B cell (primary cell): Measurements from ENCODE around the gene PSAP. TPM values are rescaled to one million over a fixed set of nuclear protein-coding genes. Genes with fewer than 3 reads are reported as not detected.

Source experiments
- ATAC-seq: fragments of 200-7000 bp; cut with Tn5 transposase; one replicate; pipeline ENCODE4 v1.10.0; 2021; ENCODE audit warnings: low read depth, mild to moderate bottlenecking, moderate number of reproducible peaks, moderate library complexity
- CTCF ChIA-PET: fragments of 350-600 bp; sonication (Branson Sonifier 250); formaldehyde crosslinking; loops from one replicate; lab custom pipeline; 2021; ENCODE audit warnings: antibody characterized with exemption, inconsistent platforms; lab: Charles Lee
- POLR2A ChIA-PET: fragments of 350-600 bp; sonication (Branson Sonifier 250); formaldehyde crosslinking; loops from one replicate; lab custom pipeline; 2021; ENCODE audit warnings: antibody characterized with exemption; lab: Charles Lee
- DNase-seq: peaks from one replicate; pipeline ENCODE4 v3.0.0; 2013
- H2AFZ ChIP-seq: 2 replicates; pipeline ENCODE4 v1.6.1; 2012; ENCODE audit warnings: mild to moderate bottlenecking, low read depth, low read length; ENCODE audit not compliant: insufficient read depth, poor library complexity, severe bottlenecking
- H3K27ac ChIP-seq, 2 donors: 1 replicate in 1 of 2; 2 replicates in 1 of 2; pipeline ENCODE4 v1.5.1; 2012 to 2013; ENCODE audit warnings: low read length in 2 of 2, mild to moderate bottlenecking in 2 of 2, moderate library complexity in 1 of 2
- H3K27me3 ChIP-seq, 4 experiments: fragments of 200-600 bp in 1 of 4; sonication (generic) in 1 of 4; replicated peaks in 1 of 4; 1 replicate in 2 of 4; 2 replicates in 2 of 4; pipeline versions ENCODE4 v1.6.1 to v1.7.0; 2013 to 2016; ENCODE audit warnings: low read length in 3 of 4, mild to moderate bottlenecking in 2 of 4, mixed read lengths in 1 of 4, moderate library complexity in 1 of 4; ENCODE audit not compliant: insufficient read depth in 4 of 4, control insufficient read depth in 3 of 4; ENCODE audit errors: control extremely low read depth in 1 of 4
- H3K36me3 ChIP-seq, 2 experiments: replicated peaks in 1 of 2; 1 replicate in 1 of 2; 2 replicates in 1 of 2; pipeline versions ENCODE4 v1.6.1 to v1.7.1; 2013; ENCODE audit warnings: low read length in 1 of 2; ENCODE audit not compliant: insufficient read depth in 2 of 2, control insufficient read depth in 1 of 2; ENCODE audit errors: control extremely low read depth in 1 of 2, extremely low read depth in 1 of 2
- H3K4me1 ChIP-seq, 2 donors: fragments of 200-600 bp in 1 of 2; sonication (generic) in 1 of 2; 1 replicate in 1 of 2; 2 replicates in 1 of 2; pipeline versions ENCODE4 v1.5.1 to v1.6.1; 2013 to 2017; ENCODE audit warnings: low read length in 2 of 2; ENCODE audit not compliant: control insufficient read depth in 2 of 2, insufficient read depth in 2 of 2
- H3K4me2 ChIP-seq: replicated peaks from 2 replicates; pipeline ENCODE3; 2012; ENCODE audit warnings: mild to moderate bottlenecking, low read depth, low read length; ENCODE audit not compliant: poor library complexity, severe bottlenecking
- H3K4me3 ChIP-seq, 5 experiments: fragments of 200-600 bp in 1 of 5; sonication (generic) in 1 of 5; 1 replicate in 3 of 5; 2 replicates in 2 of 5; pipeline versions ENCODE4 v1.5.1 to v1.7.0; 2011 to 2016; ENCODE audit warnings: low read length in 4 of 5, mild to moderate bottlenecking in 4 of 5, low read depth in 2 of 5, control low read depth in 1 of 5, moderate library complexity in 1 of 5; ENCODE audit not compliant: insufficient read depth in 1 of 5; ENCODE audit errors: control extremely low read depth in 1 of 5, extremely low read depth in 1 of 5
- H3K79me2 ChIP-seq: fragments of 200-600 bp; sonication (generic); one replicate; pipeline ENCODE4 v1.6.0; 2016; ENCODE audit warnings: low read length; ENCODE audit not compliant: control insufficient read depth, insufficient read depth
- H3K9ac ChIP-seq: fragments of 200-600 bp; sonication (generic); 2 replicates; pipeline ENCODE4 v1.6.1; 2017; ENCODE audit warnings: mild to moderate bottlenecking, low read length, moderate library complexity
- H3K9me3 ChIP-seq, 3 donors: one replicate each; pipeline versions ENCODE4 v1.6.1 to v1.7.1; 2013; ENCODE audit warnings: low read length in 2 of 3; ENCODE audit not compliant: control insufficient read depth in 2 of 3, insufficient read depth in 1 of 3; ENCODE audit errors: control extremely low read depth in 1 of 3
- H4K20me1 ChIP-seq: 2 replicates; pipeline ENCODE4 v1.6.0; 2012; ENCODE audit warnings: mild to moderate bottlenecking, low read length; ENCODE audit not compliant: insufficient read depth, control insufficient read depth, poor library complexity, severe bottlenecking
- H3K27ac Mint-ChIP-seq: one replicate; pipeline ENCODE4 v1.8.0; 2021; ENCODE audit warnings: mixed read lengths
- H3K27me3 Mint-ChIP-seq: one replicate; pipeline ENCODE4 v1.8.0; 2021; ENCODE audit warnings: mixed read lengths
- H3K4me1 Mint-ChIP-seq: one replicate; pipeline ENCODE4 v1.8.0; 2021; ENCODE audit warnings: mixed read lengths
- H3K4me3 Mint-ChIP-seq: one replicate; pipeline ENCODE4 v1.8.0; 2021; ENCODE audit warnings: mixed read lengths
- H3K9me3 Mint-ChIP-seq: one replicate; pipeline ENCODE4 v1.8.0; 2022; ENCODE audit warnings: mixed read lengths; ENCODE audit not compliant: insufficient read depth
- EZH2 ChIP-seq: IDR thresholded peaks from 2 replicates; pipeline ENCODE4 v1.6.1; 2012; ENCODE audit warnings: borderline replicate concordance, low read depth, mild to moderate bottlenecking, moderate library complexity, low read length; ENCODE audit not compliant: insufficient read depth, poor library complexity, severe bottlenecking
- whole genome bisulfite sequencing: methylation state at CpG from one replicate; pipeline ENCODE4 v1.1.5; 2013; ENCODE audit warnings: missing lambda C conversion rate; ENCODE audit not compliant: insufficient coverage; 5-methylcytosine and 5-hydroxymethylcytosine counted together
- intact Hi-C: fragments of 100-400 bp; cut with micrococcal nuclease; formaldehyde crosslinking; loops from one replicate; pipeline ENCODE4 v1.10.0; 2022
- polyA plus RNA-seq: library from polyadenylated mRNA; depleted of rRNA; stranded (reverse); fragments of >200 nt; gene quantifications from 2 replicates; pipeline ENCODE4 v1.2.3, GENCODE V29; 2012
- total RNA-seq, 2 donors: library from RNA; stranded (reverse); fragments of 120-200 nt in 1 of 2; gene quantifications; 1 replicate in 1 of 2; 2 replicates in 1 of 2; pipeline versions ENCODE4 v1.2.3 to v1.2.4, GENCODE V29; 2013 to 2022
- TF ChIP-seq, protein P1 (sequence below): fragments of 200-600 bp; IDR thresholded peaks from one replicate; pipeline ENCODE4 v1.8.0; 2022; ENCODE audit warnings: antibody characterized with exemption, mild to moderate bottlenecking

PSAP gene
- total and polyA plus RNA-seq, 2 donors (not counting 1 experiment from before 2014, with no cell fraction given): 206 to 509 TPM

DNA sequence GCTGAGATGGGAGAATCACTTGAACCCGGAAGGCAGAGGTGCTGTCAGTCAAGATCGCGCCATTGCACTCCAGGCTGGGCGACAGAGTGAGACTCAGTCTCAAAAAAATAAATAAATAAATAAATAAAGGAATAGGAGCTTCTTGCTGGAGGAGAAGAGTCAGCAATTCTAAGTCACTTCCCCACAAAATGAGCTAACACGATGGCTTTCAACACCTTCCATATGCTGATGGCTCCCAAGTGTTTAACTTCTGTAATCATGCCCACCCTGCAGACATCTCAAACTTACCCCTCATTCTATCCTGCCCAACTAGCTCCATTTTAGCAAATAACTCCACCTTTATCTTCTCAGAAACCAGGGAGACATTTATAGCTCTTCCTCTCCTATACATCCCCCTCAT, 21.2 kb downstream of the PSAP start:
- Histone ChIP-seq H3K9me3 (no peaks in the 10 kb centered on the region), H4K20me1 (peaks cover 46% of the 10 kb centered on the region), H3K9ac (no peak overlapping the region), H3K4me1 (peaks cover 28 to 32% of the 10 kb centered on the region in 2 donors), H3K36me3 (peaks cover 5 to 75% of the 10 kb centered on the region in 2 experiments), H3K4me2 (no peak overlapping the region), H2AFZ (no peak overlapping the region), H3K4me3 (no peak overlapping the region), H3K27me3 (no peaks in the 10 kb centered on the region), H3K79me2 (peaks cover 44% of the 10 kb centered on the region), H3K27ac (no peak overlapping the region)
- Mint-ChIP-seq H3K4me1 (peaks cover 38% of the 10 kb centered on the region), H3K9me3 (no peaks in the 10 kb centered on the region), H3K27me3 (no peaks in the 10 kb centered on the region), H3K4me3 (no peak overlapping the region), H3K27ac (no peak overlapping the region)
- intact Hi-C loops: loop anchor here (10.0 kb wide), 1 partner anchor 1335 kb away; no protein-coding TSS in a partner anchor
- no peak for ATAC-seq
- POLR2A ChIA-PET: interaction anchor here (0.6 kb wide), 1 partner anchor 893 kb away, joined by 3 read pairs; no protein-coding TSS in a partner anchor
- no peak for TF ChIP-seq EZH2
- TF ChIP-seq, protein P1, sequence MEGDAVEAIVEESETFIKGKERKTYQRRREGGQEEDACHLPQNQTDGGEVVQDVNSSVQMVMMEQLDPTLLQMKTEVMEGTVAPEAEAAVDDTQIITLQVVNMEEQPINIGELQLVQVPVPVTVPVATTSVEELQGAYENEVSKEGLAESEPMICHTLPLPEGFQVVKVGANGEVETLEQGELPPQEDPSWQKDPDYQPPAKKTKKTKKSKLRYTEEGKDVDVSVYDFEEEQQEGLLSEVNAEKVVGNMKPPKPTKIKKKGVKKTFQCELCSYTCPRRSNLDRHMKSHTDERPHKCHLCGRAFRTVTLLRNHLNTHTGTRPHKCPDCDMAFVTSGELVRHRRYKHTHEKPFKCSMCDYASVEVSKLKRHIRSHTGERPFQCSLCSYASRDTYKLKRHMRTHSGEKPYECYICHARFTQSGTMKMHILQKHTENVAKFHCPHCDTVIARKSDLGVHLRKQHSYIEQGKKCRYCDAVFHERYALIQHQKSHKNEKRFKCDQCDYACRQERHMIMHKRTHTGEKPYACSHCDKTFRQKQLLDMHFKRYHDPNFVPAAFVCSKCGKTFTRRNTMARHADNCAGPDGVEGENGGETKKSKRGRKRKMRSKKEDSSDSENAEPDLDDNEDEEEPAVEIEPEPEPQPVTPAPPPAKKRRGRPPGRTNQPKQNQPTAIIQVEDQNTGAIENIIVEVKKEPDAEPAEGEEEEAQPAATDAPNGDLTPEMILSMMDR: no peak
- WGBS: 100% methylated on average over 1 of the region's 5 CpGs
- no peak for DNase-seq
- CTCF ChIA-PET: interaction anchor here (0.7 to 2.3 kb wide), 7 partner anchors 11 to 122 kb away, joined by 3 to 19 read pairs (median 3); partner anchors contain the start of gene VSIR

DNA sequence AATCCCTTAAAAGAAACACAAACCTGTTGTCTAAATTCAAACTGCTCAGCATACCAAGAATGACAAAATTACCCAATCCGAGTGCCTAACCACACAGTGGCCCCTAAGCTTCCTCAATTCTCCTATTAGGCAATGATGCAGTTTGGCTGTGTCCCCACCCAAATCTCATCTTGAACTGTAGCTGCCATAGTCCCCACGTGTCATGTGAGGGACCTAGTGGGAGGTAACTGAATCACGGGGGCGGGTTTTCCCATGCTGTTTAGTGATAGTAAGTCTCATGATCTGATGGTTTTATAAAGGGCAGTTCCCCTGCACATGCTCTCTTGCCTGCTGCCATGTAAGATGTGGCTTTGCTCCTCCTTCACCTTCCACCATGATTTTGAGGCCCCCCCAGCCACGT, 21.9 kb downstream of the PSAP start:
- TF ChIP-seq EZH2: no peak
- TF ChIP-seq, protein P1: no peak
- WGBS: 92% methylated on average over 2 of the region's 5 CpGs
- ChIA-PET CTCF (interaction anchor here (0.7 to 2.3 kb wide), 3 partner anchors 67 to 121 kb away, joined by 3 to 19 read pairs (median 7); no protein-coding TSS in a partner anchor), POLR2A (no interaction called here)
- H3K36me3 ChIP-seq: peaks cover 7 to 82% of the 10 kb centered on the region in 2 experiments
- Mint-ChIP-seq H3K9me3 (no peaks in the 10 kb centered on the region), H3K4me3 (no peak overlapping the region), H3K27ac (peak overlapping the region; percentile 55), H3K27me3 (no peaks in the 10 kb centered on the region), H3K4me1 (peaks cover 32% of the 10 kb centered on the region)
- H3K4me3 ChIP-seq: no peak overlapping the region
- H4K20me1 ChIP-seq: peaks cover 41% of the 10 kb centered on the region
- H3K9ac ChIP-seq: no peak overlapping the region
- intact Hi-C loops: no loop called here
- peaks cover 21 to 25% of the 10 kb centered on the region in 2 donors for H3K4me1 ChIP-seq
- no peak overlapping the region for H3K4me2 ChIP-seq
- no peaks in the 10 kb centered on the region for H3K27me3 ChIP-seq
- H3K27ac ChIP-seq: no peak overlapping the region
- no peak for DNase-seq
- no peak for ATAC-seq
- no peaks in the 10 kb centered on the region for H3K9me3 ChIP-seq
- H3K79me2 ChIP-seq: peaks cover 37% of the 10 kb centered on the region
- H2AFZ ChIP-seq: no peak overlapping the region
